ENCODE data around the gene ATG4D. TPM values are rescaled to one million over a fixed set of nuclear protein-coding genes. Genes with fewer than 3 reads are reported as not detected.

ATG4D gene
- total and polyA plus RNA-seq, 2 experiments from 2014 or later = 15.1 to 55.5 TPM

DNA sequence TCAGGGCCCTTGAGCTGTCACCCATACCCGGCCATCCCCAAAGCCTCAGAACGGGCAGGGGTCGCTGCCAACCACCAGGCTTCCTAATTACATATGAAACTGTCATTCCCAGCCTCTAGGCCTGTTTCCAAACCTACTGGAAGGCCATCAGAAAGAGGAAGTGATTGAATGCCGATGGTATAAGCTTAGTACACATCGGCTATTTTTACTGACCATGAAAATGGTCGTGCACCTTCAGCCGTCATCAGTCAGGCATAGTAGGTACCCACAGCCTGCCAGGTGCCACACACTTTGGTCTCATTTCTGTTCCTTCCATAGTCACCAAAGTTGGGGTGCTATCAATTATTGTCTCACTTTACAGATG, 11.9 kb downstream of the ATG4D start:
- no peaks in the 10 kb centered on the region for H3K9me3 Mint-ChIP-seq
- H3F3A ChIP-seq (replicated peaks; ENCODE audit: low read depth) = peaks cover 30% of the 10 kb centered on the region
- no peaks in the 10 kb centered on the region for H3K9me2 ChIP-seq (ENCODE audit: insufficient read depth)
- ATAC-seq (no peak), DNase-seq (ENCODE audit: low spot score) (no peak)
- no peaks in the 10 kb centered on the region for H3K79me2 ChIP-seq (replicated peaks; ENCODE audit: insufficient read depth)
- TF ChIP-seq, protein P1, sequence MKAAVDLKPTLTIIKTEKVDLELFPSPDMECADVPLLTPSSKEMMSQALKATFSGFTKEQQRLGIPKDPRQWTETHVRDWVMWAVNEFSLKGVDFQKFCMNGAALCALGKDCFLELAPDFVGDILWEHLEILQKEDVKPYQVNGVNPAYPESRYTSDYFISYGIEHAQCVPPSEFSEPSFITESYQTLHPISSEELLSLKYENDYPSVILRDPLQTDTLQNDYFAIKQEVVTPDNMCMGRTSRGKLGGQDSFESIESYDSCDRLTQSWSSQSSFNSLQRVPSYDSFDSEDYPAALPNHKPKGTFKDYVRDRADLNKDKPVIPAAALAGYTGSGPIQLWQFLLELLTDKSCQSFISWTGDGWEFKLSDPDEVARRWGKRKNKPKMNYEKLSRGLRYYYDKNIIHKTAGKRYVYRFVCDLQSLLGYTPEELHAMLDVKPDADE (IDR thresholded peaks at IDR 0.05) = no peak
- no peak for TF ChIP-seq EZH2phosphoT487 (IDR thresholded peaks at IDR 0.05; ENCODE audit: unreplicated experiment)
- TF ChIP-seq JUNB (IDR thresholded peaks at IDR 0.05; ENCODE audit: unreplicated experiment) = no peak
- no peak for TF ChIP-seq ZNF114 (CRISPR knock-in tag; IDR thresholded peaks at IDR 0.05)
- TF ChIP-seq, protein P2, sequence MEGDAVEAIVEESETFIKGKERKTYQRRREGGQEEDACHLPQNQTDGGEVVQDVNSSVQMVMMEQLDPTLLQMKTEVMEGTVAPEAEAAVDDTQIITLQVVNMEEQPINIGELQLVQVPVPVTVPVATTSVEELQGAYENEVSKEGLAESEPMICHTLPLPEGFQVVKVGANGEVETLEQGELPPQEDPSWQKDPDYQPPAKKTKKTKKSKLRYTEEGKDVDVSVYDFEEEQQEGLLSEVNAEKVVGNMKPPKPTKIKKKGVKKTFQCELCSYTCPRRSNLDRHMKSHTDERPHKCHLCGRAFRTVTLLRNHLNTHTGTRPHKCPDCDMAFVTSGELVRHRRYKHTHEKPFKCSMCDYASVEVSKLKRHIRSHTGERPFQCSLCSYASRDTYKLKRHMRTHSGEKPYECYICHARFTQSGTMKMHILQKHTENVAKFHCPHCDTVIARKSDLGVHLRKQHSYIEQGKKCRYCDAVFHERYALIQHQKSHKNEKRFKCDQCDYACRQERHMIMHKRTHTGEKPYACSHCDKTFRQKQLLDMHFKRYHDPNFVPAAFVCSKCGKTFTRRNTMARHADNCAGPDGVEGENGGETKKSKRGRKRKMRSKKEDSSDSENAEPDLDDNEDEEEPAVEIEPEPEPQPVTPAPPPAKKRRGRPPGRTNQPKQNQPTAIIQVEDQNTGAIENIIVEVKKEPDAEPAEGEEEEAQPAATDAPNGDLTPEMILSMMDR (conservative IDR thresholded peaks at IDR 0.05; ENCODE audit: low read depth in 2 of 2) = no peak
- TF ChIP-seq EZH2 (IDR thresholded peaks at IDR 0.05; ENCODE audit: low read depth, unreplicated experiment) = no peak
- TF ChIP-seq STAT1 (IDR thresholded peaks at IDR 0.05; ENCODE audit: unreplicated experiment) = no peak
- no peak for TF ChIP-seq NANOG (IDR thresholded peaks at IDR 0.05; ENCODE audit: borderline replicate concordance)
- TF ChIP-seq, protein P3, sequence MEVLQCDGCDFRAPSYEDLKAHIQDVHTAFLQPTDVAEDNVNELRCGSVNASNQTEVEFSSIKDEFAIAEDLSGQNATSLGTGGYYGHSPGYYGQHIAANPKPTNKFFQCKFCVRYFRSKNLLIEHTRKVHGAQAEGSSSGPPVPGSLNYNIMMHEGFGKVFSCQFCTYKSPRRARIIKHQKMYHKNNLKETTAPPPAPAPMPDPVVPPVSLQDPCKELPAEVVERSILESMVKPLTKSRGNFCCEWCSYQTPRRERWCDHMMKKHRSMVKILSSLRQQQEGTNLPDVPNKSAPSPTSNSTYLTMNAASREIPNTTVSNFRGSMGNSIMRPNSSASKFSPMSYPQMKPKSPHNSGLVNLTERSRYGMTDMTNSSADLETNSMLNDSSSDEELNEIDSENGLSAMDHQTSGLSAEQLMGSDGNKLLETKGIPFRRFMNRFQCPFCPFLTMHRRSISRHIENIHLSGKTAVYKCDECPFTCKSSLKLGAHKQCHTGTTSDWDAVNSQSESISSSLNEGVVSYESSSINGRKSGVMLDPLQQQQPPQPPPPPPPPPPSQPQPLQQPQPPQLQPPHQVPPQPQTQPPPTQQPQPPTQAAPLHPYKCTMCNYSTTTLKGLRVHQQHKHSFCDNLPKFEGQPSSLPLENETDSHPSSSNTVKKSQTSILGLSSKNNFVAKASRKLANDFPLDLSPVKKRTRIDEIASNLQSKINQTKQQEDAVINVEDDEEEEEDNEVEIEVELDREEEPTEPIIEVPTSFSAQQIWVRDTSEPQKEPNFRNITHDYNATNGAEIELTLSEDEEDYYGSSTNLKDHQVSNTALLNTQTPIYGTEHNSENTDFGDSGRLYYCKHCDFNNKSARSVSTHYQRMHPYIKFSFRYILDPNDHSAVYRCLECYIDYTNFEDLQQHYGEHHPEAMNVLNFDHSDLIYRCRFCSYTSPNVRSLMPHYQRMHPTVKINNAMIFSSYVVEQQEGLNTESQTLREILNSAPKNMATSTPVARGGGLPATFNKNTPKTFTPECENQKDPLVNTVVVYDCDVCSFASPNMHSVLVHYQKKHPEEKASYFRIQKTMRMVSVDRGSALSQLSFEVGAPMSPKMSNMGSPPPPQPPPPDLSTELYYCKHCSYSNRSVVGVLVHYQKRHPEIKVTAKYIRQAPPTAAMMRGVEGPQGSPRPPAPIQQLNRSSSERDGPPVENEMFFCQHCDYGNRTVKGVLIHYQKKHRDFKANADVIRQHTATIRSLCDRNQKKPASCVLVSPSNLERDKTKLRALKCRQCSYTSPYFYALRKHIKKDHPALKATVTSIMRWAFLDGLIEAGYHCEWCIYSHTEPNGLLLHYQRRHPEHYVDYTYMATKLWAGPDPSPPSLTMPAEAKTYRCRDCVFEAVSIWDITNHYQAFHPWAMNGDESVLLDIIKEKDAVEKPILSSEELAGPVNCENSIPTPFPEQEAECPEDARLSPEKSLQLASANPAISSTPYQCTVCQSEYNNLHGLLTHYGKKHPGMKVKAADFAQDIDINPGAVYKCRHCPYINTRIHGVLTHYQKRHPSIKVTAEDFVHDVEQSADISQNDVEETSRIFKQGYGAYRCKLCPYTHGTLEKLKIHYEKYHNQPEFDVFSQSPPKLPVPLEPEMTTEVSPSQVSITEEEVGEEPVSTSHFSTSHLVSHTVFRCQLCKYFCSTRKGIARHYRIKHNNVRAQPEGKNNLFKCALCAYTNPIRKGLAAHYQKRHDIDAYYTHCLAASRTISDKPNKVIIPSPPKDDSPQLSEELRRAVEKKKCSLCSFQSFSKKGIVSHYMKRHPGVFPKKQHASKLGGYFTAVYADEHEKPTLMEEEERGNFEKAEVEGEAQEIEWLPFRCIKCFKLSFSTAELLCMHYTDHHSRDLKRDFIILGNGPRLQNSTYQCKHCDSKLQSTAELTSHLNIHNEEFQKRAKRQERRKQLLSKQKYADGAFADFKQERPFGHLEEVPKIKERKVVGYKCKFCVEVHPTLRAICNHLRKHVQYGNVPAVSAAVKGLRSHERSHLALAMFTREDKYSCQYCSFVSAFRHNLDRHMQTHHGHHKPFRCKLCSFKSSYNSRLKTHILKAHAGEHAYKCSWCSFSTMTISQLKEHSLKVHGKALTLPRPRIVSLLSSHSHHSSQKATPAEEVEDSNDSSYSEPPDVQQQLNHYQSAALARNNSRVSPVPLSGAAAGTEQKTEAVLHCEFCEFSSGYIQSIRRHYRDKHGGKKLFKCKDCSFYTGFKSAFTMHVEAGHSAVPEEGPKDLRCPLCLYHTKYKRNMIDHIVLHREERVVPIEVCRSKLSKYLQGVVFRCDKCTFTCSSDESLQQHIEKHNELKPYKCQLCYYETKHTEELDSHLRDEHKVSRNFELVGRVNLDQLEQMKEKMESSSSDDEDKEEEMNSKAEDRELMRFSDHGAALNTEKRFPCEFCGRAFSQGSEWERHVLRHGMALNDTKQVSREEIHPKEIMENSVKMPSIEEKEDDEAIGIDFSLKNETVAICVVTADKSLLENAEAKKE (CRISPR knock-in tag; IDR thresholded peaks at IDR 0.05) = no peak
- TF ChIP-seq, protein P4, sequence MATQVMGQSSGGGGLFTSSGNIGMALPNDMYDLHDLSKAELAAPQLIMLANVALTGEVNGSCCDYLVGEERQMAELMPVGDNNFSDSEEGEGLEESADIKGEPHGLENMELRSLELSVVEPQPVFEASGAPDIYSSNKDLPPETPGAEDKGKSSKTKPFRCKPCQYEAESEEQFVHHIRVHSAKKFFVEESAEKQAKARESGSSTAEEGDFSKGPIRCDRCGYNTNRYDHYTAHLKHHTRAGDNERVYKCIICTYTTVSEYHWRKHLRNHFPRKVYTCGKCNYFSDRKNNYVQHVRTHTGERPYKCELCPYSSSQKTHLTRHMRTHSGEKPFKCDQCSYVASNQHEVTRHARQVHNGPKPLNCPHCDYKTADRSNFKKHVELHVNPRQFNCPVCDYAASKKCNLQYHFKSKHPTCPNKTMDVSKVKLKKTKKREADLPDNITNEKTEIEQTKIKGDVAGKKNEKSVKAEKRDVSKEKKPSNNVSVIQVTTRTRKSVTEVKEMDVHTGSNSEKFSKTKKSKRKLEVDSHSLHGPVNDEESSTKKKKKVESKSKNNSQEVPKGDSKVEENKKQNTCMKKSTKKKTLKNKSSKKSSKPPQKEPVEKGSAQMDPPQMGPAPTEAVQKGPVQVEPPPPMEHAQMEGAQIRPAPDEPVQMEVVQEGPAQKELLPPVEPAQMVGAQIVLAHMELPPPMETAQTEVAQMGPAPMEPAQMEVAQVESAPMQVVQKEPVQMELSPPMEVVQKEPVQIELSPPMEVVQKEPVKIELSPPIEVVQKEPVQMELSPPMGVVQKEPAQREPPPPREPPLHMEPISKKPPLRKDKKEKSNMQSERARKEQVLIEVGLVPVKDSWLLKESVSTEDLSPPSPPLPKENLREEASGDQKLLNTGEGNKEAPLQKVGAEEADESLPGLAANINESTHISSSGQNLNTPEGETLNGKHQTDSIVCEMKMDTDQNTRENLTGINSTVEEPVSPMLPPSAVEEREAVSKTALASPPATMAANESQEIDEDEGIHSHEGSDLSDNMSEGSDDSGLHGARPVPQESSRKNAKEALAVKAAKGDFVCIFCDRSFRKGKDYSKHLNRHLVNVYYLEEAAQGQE (IDR thresholded peaks at IDR 0.05; ENCODE audit: unreplicated experiment) = no peak
- TF ChIP-seq POLR2AphosphoS5 (IDR thresholded peaks at IDR 0.05; ENCODE audit: low read depth) = no peak
- no peak for TF ChIP-seq ZNF331 (CRISPR knock-in tag; IDR thresholded peaks at IDR 0.05; ENCODE audit: low read depth)
- no peak for TF ChIP-seq CREB1 (CRISPR knock-in tag; IDR thresholded peaks at IDR 0.05; ENCODE audit: low read depth)
- no peak overlapping the region for H2AFZ ChIP-seq
- H3K4me2 ChIP-seq = no peak overlapping the region
- H3K4me3 ChIP-seq = no peak overlapping the region
- peaks cover 20% of the 10 kb centered on the region for H3K27me3 Mint-ChIP-seq (ENCODE audit: insufficient read depth, low read depth, poor library complexity)
- H3K27ac ChIP-seq (ENCODE audit: low read depth) = 0 out of 2 replicates have a peak overlapping the region, but pooled peaks have one; percentile 26
- no peak overlapping the region for H3K4me3 Mint-ChIP-seq
- H3K27ac Mint-ChIP-seq = no peak overlapping the region
- no peaks in the 10 kb centered on the region for H3K27me3 ChIP-seq (ENCODE audit: insufficient read depth)
- H3K36me3 Mint-ChIP-seq (ENCODE audit: low read depth) = peaks cover 88% of the 10 kb centered on the region
- no peaks in the 10 kb centered on the region for H3K4me1 ChIP-seq (ENCODE audit: insufficient read depth)
- peaks cover 23% of the 10 kb centered on the region; the same call in 1 of the 2 replicates for H3K36me3 ChIP-seq (ENCODE audit: insufficient read depth)
- H4K20me1 ChIP-seq (replicated peaks; ENCODE audit: insufficient read depth) = peaks cover 8% of the 10 kb centered on the region
- H3K4me1 Mint-ChIP-seq = no peaks in the 10 kb centered on the region

Data from GM23338 (cell line).